ENCODE results near the gene SLC37A4. TPM values are rescaled to one million over a fixed set of nuclear protein-coding genes. Genes with fewer than 3 reads are reported as not detected.

SLC37A4 gene
- total and polyA plus RNA-seq, 2 of the 13 experiments (the other 11 are each of a cell fraction or from before 2014, with no cell fraction given) = 43.0 to 56.1 TPM

DNA sequence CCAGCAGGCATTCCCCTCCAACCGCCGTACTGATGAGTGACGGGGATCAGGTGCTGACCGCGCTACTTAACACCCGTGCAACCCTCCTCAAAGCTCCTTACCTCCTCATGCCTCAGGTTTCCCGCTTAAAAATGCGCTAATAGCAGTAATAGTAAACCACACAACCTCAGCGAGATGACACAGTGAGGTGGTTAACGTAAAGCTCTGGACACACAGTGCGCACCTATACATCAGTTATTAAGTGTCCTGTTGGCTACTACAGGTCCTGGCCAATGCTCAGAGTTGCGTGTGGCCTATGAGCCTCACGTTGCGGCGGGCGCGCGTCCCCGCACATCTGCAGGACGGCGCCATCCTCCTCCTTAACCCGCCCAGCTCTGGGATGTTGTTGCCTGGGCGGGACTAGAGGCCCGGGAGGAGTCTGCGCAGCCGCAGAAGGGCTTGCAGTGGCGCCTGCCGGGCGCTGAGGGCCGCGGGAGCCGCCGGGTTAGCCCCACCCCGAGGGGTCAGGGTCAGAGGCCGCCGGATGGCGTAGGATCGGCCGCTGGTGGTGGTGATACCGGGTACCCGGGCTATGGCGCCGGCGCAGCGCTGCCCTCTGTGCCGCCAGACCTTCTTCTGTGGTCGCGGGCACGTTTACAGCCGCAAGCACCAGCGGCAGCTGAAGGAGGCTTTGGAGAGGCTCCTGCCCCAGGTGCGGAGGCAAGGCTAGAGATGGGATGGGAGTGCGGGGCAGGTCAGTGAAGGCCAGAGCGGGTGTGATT is 32.9 kb downstream of the SLC37A4 start, which contains the start of gene CENATAC (continued):
- no peak for TF ChIP-seq CHCHD3 (CRISPR knock-in tag; IDR thresholded peaks at IDR 0.05)
- TF ChIP-seq TGIF2 (CRISPR knock-in tag; IDR thresholded peaks at IDR 0.05) = peak; percentile 52; the same call in 1 of the 2 replicates
- TF ChIP-seq NFIC (IDR thresholded peaks at IDR 0.05; ENCODE audit: low read length) = no peak
- TF ChIP-seq TBX2 (CRISPR knock-in tag; IDR thresholded peaks at IDR 0.05; ENCODE audit: borderline replicate concordance) = peak; percentile 48; the same call in 1 of the 2 replicates
- TF ChIP-seq, protein P1, sequence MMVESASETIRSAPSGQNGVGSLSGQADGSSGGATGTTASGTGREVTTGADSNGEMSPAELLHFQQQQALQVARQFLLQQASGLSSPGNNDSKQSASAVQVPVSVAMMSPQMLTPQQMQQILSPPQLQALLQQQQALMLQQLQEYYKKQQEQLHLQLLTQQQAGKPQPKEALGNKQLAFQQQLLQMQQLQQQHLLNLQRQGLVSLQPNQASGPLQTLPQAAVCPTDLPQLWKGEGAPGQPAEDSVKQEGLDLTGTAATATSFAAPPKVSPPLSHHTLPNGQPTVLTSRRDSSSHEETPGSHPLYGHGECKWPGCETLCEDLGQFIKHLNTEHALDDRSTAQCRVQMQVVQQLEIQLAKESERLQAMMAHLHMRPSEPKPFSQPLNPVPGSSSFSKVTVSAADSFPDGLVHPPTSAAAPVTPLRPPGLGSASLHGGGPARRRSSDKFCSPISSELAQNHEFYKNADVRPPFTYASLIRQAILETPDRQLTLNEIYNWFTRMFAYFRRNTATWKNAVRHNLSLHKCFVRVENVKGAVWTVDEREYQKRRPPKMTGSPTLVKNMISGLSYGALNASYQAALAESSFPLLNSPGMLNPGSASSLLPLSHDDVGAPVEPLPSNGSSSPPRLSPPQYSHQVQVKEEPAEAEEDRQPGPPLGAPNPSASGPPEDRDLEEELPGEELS (CRISPR knock-in tag; IDR thresholded peaks at IDR 0.05) = 0 out of 2 replicates have a peak, but pooled peaks have one; percentile 19
- no peak for TF ChIP-seq ZNF337 (CRISPR knock-in tag; IDR thresholded peaks at IDR 0.05; ENCODE audit: borderline replicate concordance, low read depth)
- no peak for TF ChIP-seq ATF7 (IDR thresholded peaks at IDR 0.05)
- 0 out of 2 replicates have a peak, but pooled peaks have one; percentile 14 for TF ChIP-seq ATF7 (CRISPR knock-in tag; IDR thresholded peaks at IDR 0.05)
- TF ChIP-seq ZNF629 (CRISPR knock-in tag; conservative IDR thresholded peaks at IDR 0.05) = no peak
- TF ChIP-seq, protein P2, sequence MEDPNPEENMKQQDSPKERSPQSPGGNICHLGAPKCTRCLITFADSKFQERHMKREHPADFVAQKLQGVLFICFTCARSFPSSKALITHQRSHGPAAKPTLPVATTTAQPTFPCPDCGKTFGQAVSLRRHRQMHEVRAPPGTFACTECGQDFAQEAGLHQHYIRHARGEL (CRISPR knock-in tag; IDR thresholded peaks at IDR 0.05) = no peak
- TF ChIP-seq ZFY (CRISPR knock-in tag; IDR thresholded peaks at IDR 0.05) = peak; percentile 97
- TF ChIP-seq FOXK2 (IDR thresholded peaks at IDR 0.05) = no peak
- TF ChIP-seq ATAD3A (CRISPR knock-in tag; IDR thresholded peaks at IDR 0.05) = no peak
- no peak for TF ChIP-seq SMAD1 (CRISPR knock-in tag; IDR thresholded peaks at IDR 0.05; ENCODE audit: borderline replicate concordance, low read depth)
- TF ChIP-seq ZNF24 (IDR thresholded peaks at IDR 0.05) = no peak
- no peak for TF ChIP-seq PHF5A (CRISPR knock-in tag; IDR thresholded peaks at IDR 0.05; ENCODE audit: low read depth, unreplicated experiment)
- peak; percentile 80 for TF ChIP-seq THAP11 (CRISPR knock-in tag; IDR thresholded peaks at IDR 0.05)
- TF ChIP-seq RBM22 (optimal IDR thresholded peaks at IDR 0.05; ENCODE audit: low read length) = no peak
- TF ChIP-seq ZNF720 (CRISPR knock-in tag; IDR thresholded peaks at IDR 0.05) = no peak
- TF ChIP-seq HOXA7 (CRISPR knock-in tag; IDR thresholded peaks at IDR 0.05) = no peak
- TF ChIP-seq DPF2 (CRISPR knock-in tag; IDR thresholded peaks at IDR 0.05; ENCODE audit: borderline replicate concordance, low read depth) = no peak
- TF ChIP-seq STAG1 (CRISPR knock-in tag; IDR thresholded peaks at IDR 0.05) = no peak; the same call in 1 of the 2 replicates
- TF ChIP-seq, protein P3, sequence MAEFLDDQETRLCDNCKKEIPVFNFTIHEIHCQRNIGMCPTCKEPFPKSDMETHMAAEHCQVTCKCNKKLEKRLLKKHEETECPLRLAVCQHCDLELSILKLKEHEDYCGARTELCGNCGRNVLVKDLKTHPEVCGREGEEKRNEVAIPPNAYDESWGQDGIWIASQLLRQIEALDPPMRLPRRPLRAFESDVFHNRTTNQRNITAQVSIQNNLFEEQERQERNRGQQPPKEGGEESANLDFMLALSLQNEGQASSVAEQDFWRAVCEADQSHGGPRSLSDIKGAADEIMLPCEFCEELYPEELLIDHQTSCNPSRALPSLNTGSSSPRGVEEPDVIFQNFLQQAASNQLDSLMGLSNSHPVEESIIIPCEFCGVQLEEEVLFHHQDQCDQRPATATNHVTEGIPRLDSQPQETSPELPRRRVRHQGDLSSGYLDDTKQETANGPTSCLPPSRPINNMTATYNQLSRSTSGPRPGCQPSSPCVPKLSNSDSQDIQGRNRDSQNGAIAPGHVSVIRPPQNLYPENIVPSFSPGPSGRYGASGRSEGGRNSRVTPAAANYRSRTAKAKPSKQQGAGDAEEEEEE (CRISPR knock-in tag; IDR thresholded peaks at IDR 0.05; ENCODE audit: borderline replicate concordance) = no peak

All from HepG2 (cell line).